Central memory CD8-positive, alpha-beta T cell (primary cell): ENCODE measurements around the gene TOR2A.

Source experiments
- ATAC-seq: fragments of 150-1000 bp; cut with Tn5 transposase; replicated peaks from 2 replicates; pipeline ENCODE4 v1.10.0; 2022; ENCODE audit warnings: mild to moderate bottlenecking, moderate FRiP score, moderate number of reproducible peaks; ENCODE audit not compliant: poor library complexity, severe bottlenecking; ENCODE audit errors: extremely low read depth
- DNase-seq, 2 donors: peaks; one replicate each; pipeline ENCODE4 v3.0.0; 2021; ENCODE audit warnings: low spot score in 2 of 2
- H3K27ac Mint-ChIP-seq: one replicate; pipeline ENCODE4 v1.8.0; 2022; ENCODE audit warnings: low read depth, mild to moderate bottlenecking, moderate library complexity, mixed read lengths
- H3K27me3 Mint-ChIP-seq: one replicate; pipeline ENCODE4 v1.8.0; 2022; ENCODE audit warnings: mixed read lengths
- H3K36me3 Mint-ChIP-seq: one replicate; pipeline ENCODE4 v1.8.0; 2022; ENCODE audit warnings: mild to moderate bottlenecking, moderate library complexity, mixed read lengths; ENCODE audit not compliant: insufficient read depth
- H3K4me1 Mint-ChIP-seq: one replicate; pipeline ENCODE4 v1.8.0; 2022; ENCODE audit warnings: mixed read lengths
- H3K4me3 Mint-ChIP-seq: one replicate; pipeline ENCODE4 v1.8.0; 2022; ENCODE audit warnings: mild to moderate bottlenecking, moderate library complexity, mixed read lengths
- H3K9me3 Mint-ChIP-seq: one replicate; pipeline ENCODE4 v1.8.0; 2022; ENCODE audit warnings: mixed read lengths

The TOR2A gene

DNA sequence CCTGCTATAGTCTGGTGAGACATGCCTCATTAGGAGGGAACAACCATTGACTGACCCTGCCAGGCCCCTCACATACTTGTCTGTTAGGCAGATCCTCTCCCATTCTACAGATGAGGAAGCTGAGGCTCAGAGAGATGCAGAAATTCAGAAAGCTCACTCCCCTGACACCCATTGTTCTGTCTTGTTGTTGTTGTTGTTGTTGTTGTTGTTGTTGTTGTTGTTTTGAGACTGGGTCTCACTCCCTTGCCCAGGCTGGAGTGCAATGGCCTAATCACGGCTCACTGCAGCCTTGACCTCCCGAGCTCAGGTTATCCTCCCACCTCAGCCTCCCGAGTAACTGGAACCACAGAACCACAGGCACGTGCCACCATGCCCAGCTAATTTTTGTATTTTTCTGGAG, 41.4 kb downstream of the TOR2A start:
- Mint-ChIP-seq H3K27me3 (no peaks in the 10 kb centered on the region), H3K4me3 (no peak overlapping the region), H3K9me3 (no peaks in the 10 kb centered on the region)

DNA sequence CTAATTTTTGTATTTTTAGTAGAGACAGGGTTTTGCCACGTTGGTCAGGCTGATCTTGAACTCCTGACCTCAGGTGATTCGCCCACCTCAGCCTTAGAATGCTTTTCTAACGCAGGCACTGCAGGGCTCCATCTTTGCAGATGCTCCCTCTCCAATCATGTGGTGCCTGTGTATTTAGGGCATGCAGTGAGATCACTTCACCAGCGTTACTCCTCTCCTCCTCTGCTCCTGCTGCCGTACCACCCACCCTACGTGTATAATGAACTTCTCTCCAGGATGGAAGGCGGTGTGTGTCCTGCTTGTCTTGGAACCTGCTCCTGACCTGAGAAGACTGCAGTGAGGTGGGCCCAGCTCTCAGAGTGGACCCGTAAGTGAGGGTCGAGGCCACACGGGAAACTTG, 42.0 kb downstream of the TOR2A start:
- Mint-ChIP-seq H3K4me1 (no peaks in the 10 kb centered on the region), H3K36me3 (no peaks in the 10 kb centered on the region), H3K4me3 (no peak overlapping the region), H3K9me3 (no peaks in the 10 kb centered on the region), H3K27me3 (no peaks in the 10 kb centered on the region), H3K27ac (no peak overlapping the region)
- DNase-seq (no peak), ATAC-seq (no peak)

More for the DNA sequence above, 41.4 kb downstream of the TOR2A start:
- DNase-seq (no peak), ATAC-seq (no peak)
- H3K36me3 Mint-ChIP-seq = peaks cover 2% of the 10 kb centered on the region
- H3K4me1 Mint-ChIP-seq = no peaks in the 10 kb centered on the region
- no peak overlapping the region for H3K27ac Mint-ChIP-seq

DNA sequence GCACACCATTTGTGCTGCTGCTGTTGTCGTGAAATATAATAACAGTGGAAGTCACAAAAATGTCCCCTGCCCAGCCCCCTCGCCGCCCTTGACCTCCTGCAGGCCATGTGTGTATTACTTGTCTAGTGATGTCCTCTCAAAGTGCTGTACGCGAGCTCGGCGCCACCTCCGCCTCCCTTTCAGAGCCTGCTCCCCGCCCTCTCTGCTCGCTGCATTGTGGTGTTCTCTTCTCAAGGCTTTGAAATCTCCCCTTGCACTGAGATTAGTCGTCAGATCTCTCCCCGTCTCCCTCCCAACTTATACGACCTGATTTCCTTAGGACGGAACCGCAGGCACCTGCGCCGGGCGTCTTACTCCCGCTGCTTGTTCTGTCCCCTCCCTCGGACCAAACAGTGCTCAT, 43.0 kb downstream of the TOR2A start:
- Mint-ChIP-seq H3K9me3 (no peaks in the 10 kb centered on the region), H3K36me3 (no peaks in the 10 kb centered on the region), H3K4me1 (no peaks in the 10 kb centered on the region), H3K27me3 (no peaks in the 10 kb centered on the region), H3K27ac (no peak overlapping the region), H3K4me3 (no peak overlapping the region)
- ATAC-seq (no peak), DNase-seq (no peak)

DNA sequence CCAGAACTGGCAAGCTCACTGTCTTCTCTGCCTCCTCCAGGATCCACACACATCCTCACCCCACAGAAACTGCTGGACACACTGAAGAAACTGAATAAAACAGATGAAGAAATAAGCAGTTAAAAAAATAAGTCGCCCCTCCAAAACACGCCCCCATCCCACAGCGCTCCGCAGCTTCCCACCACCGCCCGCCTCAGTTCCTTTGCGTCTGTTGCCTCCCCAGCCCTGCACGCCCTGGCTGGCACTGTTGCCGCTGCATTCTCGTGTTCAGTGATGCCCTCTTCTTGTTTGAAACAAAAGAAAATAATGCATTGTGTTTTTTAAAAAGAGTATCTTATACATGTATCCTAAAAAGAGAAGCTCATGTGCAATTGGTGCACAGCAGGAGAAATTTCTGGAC, 44.4 kb downstream of the TOR2A start:
- H3K9me3 Mint-ChIP-seq = no peaks in the 10 kb centered on the region
- H3K4me1 Mint-ChIP-seq = no peaks in the 10 kb centered on the region
- ATAC-seq (no peak), DNase-seq (no peak)
- H3K36me3 Mint-ChIP-seq = no peaks in the 10 kb centered on the region
- H3K27ac Mint-ChIP-seq = no peak overlapping the region
- no peaks in the 10 kb centered on the region for H3K27me3 Mint-ChIP-seq
- H3K4me3 Mint-ChIP-seq = no peak overlapping the region

DNA sequence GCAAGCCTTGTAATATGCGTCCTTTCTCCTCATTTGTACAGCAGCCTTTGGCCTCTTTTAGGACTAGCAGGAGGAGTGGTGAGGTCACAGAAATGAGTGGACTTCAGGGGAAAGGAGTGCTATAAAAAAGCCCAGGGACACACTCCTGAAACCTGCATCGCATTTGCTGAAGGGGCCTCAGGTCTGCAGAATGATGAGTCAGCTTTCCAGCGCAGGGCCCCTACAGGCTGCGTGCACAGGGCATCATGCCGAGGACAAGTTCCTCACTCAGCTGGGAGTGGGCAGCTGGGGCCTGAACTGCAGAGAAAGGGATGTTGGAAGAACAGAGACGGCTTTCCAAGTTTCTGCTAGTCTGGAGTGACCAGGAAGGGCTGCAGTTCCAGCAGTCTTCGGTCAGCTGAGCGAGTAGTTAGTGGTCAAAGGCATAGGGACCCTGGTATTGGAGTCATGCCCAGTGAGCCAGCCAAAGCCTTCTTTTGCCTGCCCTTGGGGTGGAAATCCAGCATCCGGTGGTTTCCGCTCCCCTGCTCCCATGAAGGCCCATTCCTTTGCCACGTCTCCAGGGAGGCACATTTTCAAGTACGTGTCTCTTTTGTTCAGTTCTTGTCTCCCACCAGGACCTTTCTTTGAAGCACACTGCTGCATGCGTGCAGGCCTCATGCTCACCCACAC, 45.6 kb downstream of the TOR2A start:
- H3K27ac Mint-ChIP-seq = no peak overlapping the region
- DNase-seq (no peak), ATAC-seq (no peak)
- no peaks in the 10 kb centered on the region for H3K36me3 Mint-ChIP-seq
- no peak overlapping the region for H3K4me3 Mint-ChIP-seq
- no peaks in the 10 kb centered on the region for H3K27me3 Mint-ChIP-seq
- H3K4me1 Mint-ChIP-seq = no peaks in the 10 kb centered on the region
- no peaks in the 10 kb centered on the region for H3K9me3 Mint-ChIP-seq

DNA sequence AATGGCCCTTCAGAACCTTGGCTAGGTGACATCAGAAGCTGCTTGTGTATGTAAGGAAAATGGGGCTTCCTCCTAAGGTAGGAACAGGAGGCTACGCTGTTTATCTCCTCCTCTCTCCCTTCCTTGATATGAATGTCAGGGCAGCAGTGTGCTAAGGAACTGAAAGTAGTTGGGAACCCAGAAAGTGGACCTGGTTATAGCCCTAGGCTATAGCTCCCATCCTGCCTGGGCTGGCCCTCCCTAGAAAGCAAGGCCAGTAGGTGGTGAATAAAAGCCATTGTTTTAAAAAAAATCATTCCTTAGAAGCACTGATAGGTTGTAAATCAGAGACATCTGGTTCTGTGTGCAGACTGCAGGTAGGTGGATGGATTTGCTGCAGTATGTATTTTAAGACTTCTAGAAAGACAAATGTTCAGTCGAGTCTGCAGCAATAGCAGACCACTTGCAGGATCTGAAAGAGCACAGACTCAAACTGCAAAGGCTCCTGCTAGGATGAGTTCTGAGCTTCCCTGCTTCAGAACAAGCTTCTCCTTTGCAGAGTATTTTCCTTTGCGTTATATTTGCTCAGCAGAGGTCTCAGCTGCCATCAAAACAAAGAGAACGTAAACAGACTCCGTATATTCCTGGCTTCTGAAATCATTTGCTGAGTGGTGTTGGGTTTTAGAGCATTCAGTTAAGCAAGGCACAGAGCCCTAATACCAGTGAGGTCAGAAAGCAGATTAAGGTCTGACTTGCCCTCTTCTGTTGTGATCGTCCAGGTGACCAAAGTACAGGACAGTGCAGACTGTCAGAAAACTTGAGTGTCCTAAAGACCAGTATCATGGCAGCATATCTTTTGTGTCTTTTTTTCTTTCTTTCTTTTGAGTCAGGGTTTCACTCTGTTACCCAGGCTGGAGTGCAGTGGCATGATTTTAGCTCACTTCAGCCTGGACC, 48.4 kb downstream of the TOR2A start:
- H3K9me3 Mint-ChIP-seq = no peaks in the 10 kb centered on the region
- H3K27ac Mint-ChIP-seq = no peak overlapping the region
- peaks cover 1% of the 10 kb centered on the region for H3K36me3 Mint-ChIP-seq
- no peaks in the 10 kb centered on the region for H3K4me1 Mint-ChIP-seq
- ATAC-seq (no peak), DNase-seq (no peak)
- H3K27me3 Mint-ChIP-seq = no peaks in the 10 kb centered on the region
- H3K4me3 Mint-ChIP-seq = no peak overlapping the region

DNA sequence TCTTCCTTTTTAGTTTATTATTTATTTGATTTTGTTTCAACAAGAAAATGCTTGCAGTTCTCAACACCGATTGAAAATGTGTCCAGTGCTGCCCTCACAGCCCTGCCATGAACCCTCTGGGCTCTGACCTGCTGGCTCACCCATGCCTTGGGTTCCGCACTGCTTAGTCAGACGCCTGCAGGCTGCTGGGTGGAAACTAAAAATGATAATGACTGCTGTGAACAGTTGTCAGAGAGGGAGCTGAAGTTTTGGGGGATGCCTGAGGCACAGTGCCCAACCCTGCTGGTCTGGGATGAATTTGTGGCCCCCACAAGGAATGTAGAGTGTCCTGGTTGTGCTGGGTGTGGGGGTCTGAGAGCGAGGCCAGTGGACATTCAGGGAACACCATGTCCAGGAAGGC, 50.5 kb downstream of the TOR2A start:
- Mint-ChIP-seq H3K4me1 (no peaks in the 10 kb centered on the region), H3K4me3 (no peak overlapping the region), H3K27ac (no peak overlapping the region), H3K36me3 (peaks cover 1% of the 10 kb centered on the region), H3K9me3 (no peaks in the 10 kb centered on the region), H3K27me3 (peaks cover 20% of the 10 kb centered on the region)
- no peak for DNase-seq
- no peak for ATAC-seq

DNA sequence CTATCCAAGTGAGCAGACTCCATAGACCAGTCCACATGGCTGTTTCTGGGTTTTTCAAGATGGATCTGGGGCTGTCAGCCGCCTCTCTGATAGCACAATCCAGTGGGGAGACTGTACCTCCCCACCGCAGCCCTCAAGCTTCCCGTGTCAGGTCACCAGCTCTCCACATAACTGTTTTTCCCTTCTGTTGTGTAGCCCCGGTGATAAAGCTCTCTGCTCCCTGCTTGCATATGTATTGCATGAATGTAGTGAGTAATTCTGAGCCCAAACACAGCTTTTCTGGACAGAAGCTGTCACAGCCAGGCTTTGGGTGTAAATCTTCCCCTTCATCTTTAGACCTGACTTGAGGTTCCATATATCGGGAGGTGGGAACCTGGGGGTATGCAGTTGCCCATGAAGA, 51.4 kb downstream of the TOR2A start:
- Mint-ChIP-seq H3K36me3 (peaks cover 1% of the 10 kb centered on the region), H3K27ac (no peak overlapping the region), H3K27me3 (peaks cover 29% of the 10 kb centered on the region), H3K4me3 (no peak overlapping the region), H3K9me3 (no peaks in the 10 kb centered on the region), H3K4me1 (no peaks in the 10 kb centered on the region)
- DNase-seq (no peak), ATAC-seq (no peak)

DNA sequence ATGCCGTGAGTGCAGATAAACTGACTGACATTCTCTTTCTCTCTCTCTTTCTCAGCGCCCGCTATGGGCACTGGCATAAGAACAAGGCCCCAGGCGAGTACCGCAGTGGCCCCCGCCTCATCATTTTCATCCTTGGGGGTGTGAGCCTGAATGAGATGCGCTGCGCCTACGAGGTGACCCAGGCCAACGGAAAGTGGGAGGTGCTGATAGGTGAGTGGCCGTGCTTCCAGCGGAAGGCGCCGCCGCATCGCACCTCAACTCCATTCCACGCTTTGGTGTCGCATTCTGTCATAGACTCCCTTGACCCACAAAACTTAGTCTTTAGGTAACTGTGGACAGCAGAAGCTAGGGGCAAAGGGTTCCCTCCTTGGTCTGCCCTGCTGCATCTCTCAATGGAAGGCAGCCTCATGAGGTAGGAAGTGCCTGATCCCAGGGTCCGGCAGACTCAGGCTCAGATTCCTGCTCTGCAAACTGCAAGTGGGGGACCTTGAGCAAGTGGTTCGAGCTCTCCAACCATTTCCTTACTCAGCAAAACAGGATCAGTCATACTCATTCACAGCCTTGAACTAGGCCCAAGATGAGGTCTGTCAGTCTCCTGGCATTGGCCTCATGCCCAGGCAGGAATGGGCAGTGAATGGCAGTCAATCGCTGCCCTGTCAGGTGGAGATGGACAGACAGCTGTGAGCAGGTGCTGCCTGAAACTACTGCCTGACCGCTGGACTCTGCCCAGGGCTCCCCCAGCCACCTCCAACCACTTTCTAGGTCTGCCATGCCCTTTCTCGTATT, 52.5 kb downstream of the TOR2A start:
- Mint-ChIP-seq H3K4me3 (no peak overlapping the region), H3K27me3 (peaks cover 31% of the 10 kb centered on the region), H3K9me3 (no peaks in the 10 kb centered on the region), H3K36me3 (peaks cover 1% of the 10 kb centered on the region), H3K27ac (no peak overlapping the region), H3K4me1 (no peaks in the 10 kb centered on the region)
- ATAC-seq = no peak
- DNase-seq = no peak
